ENCODE data around the gene UBASH3A.

The UBASH3A gene

DNA sequence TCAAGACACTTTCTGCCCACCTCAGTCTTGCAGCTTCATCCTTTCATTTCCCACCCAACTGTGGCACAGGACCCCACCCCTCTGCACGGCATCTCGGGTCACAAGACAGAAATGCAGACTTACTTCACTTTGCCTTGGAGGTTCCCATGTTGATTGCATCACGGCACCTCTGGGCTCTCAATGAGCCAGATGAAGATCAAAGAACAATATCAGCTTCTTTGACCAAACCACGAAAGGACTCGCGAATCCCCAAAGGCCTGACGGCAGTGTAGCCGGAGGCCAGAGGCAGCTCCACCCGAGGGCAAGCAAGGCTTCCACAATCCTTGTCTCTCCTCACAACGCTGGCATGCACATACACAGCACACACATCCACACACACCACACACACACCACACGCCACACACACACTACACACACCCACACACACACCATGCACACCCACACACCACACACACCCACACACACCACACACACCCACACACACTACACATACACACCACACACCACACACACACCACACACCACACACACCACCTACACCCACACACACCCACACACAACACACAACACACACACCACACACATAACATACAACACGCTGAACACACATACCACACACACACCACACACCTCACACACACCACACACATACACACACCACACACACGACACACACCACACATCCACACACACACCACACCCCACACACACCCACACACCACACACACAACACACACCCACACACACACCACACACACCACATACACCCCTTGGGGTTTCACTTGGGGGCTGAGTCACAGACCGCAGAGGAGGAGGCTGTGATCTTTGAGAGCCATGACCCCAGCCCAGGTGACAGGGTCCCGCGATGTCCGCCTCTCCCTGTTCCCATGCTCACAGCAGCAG is 35.8 kb downstream of the UBASH3A start:
- DNase-seq (ENCODE audit: low read depth) = no peak
- no peak overlapping the region for H3K4me3 ChIP-seq (ENCODE audit: low read depth, low read length)
- TF ChIP-seq, protein P1, sequence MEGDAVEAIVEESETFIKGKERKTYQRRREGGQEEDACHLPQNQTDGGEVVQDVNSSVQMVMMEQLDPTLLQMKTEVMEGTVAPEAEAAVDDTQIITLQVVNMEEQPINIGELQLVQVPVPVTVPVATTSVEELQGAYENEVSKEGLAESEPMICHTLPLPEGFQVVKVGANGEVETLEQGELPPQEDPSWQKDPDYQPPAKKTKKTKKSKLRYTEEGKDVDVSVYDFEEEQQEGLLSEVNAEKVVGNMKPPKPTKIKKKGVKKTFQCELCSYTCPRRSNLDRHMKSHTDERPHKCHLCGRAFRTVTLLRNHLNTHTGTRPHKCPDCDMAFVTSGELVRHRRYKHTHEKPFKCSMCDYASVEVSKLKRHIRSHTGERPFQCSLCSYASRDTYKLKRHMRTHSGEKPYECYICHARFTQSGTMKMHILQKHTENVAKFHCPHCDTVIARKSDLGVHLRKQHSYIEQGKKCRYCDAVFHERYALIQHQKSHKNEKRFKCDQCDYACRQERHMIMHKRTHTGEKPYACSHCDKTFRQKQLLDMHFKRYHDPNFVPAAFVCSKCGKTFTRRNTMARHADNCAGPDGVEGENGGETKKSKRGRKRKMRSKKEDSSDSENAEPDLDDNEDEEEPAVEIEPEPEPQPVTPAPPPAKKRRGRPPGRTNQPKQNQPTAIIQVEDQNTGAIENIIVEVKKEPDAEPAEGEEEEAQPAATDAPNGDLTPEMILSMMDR (conservative IDR thresholded peaks at IDR 0.05; ENCODE audit: low read depth, low read length) = no peak

DNA sequence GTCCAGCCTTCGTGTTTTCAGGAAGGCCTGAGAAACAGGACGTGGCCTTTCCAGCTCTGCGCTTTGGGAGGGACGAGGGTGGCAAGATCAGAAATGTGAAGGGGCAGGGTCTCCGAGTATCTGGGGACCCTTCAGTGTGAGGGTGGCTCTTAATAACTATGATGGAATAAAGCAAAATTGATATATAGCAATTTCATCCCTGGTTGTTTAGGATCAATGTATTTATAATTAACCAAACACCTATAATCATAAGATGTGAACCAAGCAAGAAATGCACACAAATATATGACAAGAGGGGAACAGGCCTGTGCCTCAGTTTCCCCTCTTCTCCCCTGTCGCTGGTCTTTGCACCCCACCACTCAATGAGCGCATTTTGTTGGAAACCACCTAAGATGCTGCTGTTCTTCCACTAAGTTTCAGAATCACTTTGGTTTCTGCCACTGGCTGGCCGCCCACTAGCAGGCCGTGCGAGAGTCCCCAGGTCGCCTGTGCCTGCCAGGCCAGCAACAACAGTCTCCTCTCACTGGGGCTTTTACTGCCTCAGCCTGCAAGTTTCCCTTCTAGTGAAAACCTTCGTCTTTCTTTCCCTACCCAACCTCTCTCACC is 36.6 kb downstream of the UBASH3A start:
- TF ChIP-seq, protein P1 (conservative IDR thresholded peaks at IDR 0.05; ENCODE audit: low read depth, low read length) = no peak
- DNase-seq (ENCODE audit: low read depth) = no peak

DNA sequence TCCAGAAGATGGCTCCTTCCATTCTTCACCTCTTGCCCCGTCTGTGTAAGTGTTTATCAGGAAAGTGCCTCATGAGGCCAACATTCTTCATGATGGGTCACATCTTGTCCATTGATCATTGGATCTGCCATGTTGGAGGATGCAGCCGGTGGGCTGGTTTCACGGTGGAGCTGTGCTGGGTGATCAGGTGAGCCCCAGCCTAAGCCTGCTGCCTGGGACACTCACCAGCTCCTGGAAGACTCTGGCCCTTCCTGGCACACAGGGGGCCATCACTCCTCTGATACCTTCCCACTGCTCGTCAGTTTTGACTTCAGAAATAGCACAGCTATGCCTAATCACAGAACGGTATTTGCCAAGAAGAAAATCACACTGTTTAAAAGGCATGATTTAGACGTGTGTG is 38.3 kb downstream of the UBASH3A start:
- DNase-seq (ENCODE audit: low read depth) = no peak
- no peak overlapping the region for H3K4me3 ChIP-seq (ENCODE audit: low read depth, low read length)
- TF ChIP-seq, protein P1 (conservative IDR thresholded peaks at IDR 0.05; ENCODE audit: low read depth, low read length) = no peak

More for the DNA sequence above, 36.6 kb downstream of the UBASH3A start:
- no peak overlapping the region for H3K4me3 ChIP-seq (ENCODE audit: low read depth, low read length)

DNA sequence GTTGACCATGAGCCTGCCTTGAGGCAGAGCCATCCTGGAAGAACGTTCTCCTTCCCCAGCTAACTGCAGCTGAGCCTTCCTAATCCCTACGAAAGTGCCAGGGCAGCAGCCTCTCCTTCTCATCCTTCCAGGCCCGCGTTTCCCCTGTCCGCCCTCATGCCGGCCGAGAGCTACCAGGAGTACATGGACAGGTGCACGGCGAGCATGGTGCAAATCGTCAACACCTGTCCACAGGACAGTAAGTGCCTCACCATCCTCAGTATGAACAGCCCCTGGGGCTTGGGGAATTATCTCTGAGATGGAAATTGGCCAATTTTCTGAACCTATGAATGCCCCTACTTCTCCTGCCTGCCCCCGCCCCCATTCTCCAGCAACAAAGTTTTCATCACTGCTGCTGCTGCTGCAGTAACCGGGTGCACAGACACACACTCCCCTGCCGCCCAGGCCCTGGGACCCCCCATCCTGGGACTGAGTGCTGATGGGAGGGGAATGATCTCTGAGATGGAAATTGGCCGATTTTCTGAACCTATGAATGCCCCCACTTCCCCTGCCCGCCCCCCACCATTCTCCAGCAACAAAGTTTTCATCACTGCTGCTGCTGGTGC is 39.6 kb downstream of the UBASH3A start:
- DNase-seq (ENCODE audit: low read depth) = no peak

DNA sequence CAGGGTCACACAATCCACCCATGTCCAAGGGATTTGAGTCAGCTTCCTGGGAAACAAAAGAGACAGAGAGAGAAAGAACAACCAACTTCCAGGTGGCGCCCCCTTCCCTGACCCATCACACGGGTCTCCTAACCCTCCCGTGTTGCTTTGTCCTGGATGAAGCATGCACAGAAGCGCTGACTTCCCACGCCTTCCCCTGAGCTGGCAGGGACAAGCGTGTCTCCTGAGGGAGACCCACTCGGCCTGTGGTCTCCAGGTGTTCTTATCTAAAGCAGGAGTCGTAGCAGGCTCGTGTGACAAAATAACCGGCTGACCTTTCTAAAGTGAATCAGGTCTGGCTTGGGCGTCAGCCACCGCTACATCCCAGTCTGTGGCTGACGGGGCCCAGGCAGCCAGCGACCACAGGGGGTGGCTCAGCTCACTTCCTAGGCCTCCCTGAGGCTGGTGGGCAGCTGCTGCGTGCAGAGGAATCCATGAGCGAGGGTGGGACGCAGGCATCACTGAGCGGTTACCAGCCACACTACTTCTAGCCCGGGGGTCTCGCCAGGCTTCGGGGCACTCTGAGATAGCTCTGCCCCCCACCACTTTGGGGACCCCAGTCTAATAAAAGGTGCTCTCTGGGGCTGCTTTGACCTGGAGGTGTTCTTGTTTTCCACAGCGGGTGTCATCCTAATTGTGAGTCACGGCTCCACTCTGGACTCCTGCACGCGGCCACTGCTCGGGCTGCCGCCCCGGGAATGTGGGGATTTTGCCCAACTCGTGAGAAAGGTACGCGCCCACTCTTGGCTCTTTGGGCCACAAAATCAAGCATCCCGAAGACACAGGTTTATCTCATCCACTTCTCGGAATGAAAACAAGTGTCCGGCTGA is 40.4 kb downstream of the UBASH3A start:
- no peak overlapping the region for H3K4me3 ChIP-seq (ENCODE audit: low read depth, low read length)
- no peak for DNase-seq (ENCODE audit: low read depth)
- TF ChIP-seq, protein P1 (conservative IDR thresholded peaks at IDR 0.05; ENCODE audit: low read depth, low read length) = no peak

More for the DNA sequence above, 39.6 kb downstream of the UBASH3A start:
- TF ChIP-seq, protein P1 (conservative IDR thresholded peaks at IDR 0.05; ENCODE audit: low read depth, low read length) = no peak
- H3K4me3 ChIP-seq (ENCODE audit: low read depth, low read length) = no peak overlapping the region

DNA sequence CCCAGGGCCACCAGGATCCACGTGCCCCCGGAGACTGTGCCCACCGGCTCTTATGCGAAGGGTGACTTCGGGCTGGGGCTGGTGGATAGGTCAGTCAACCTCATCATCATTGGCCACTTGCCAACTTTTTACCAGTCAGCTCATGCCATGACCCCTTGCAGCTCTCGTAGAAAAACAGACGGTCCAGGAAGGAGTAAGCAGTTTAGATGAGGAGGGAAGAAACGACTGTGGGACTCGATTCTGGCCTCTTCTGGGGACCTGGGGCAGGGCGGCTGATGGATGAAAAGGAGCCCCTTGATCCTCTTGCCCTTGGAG is 41.0 kb downstream of the UBASH3A start:
- DNase-seq (ENCODE audit: low read depth) = no peak
- H3K4me3 ChIP-seq (ENCODE audit: low read depth, low read length) = no peak overlapping the region
- TF ChIP-seq, protein P1 (conservative IDR thresholded peaks at IDR 0.05; ENCODE audit: low read depth, low read length) = no peak

Measured in choroid plexus epithelial cell (primary cell).